Effector memory CD4-positive, alpha-beta T cell (primary cell): Measurements from ENCODE around the gene MMRN1.
A peak's percentile ranks its signal among the peaks of the same experiment; 100 is the strongest.

ENCODE experiments used
- DNase-seq, 3 donors: peaks; one replicate each; pipeline ENCODE4 v3.0.0-alpha.2; 2020
- H3K27ac ChIP-seq: 2 replicates; pipeline ENCODE4 v1.7.0; 2013; ENCODE audit warnings: mild to moderate bottlenecking, low read length, moderate library complexity; ENCODE audit not compliant: insufficient read depth, poor library complexity, severe bottlenecking
- H3K27me3 ChIP-seq: replicated peaks from 2 replicates; pipeline ENCODE4 v1.7.0; 2013; ENCODE audit warnings: mild to moderate bottlenecking, low read length; ENCODE audit not compliant: insufficient read depth, control insufficient read depth, poor library complexity, severe bottlenecking
- H3K36me3 ChIP-seq: 2 replicates; pipeline ENCODE4 v1.7.0; 2013; ENCODE audit warnings: mild to moderate bottlenecking, low read length, moderate library complexity; ENCODE audit not compliant: control insufficient read depth, insufficient read depth
- H3K4me1 ChIP-seq: 2 replicates; pipeline ENCODE4 v1.7.0; 2013; ENCODE audit warnings: low read length, mild to moderate bottlenecking; ENCODE audit not compliant: control insufficient read depth, insufficient read depth, poor library complexity, severe bottlenecking
- H3K4me3 ChIP-seq: 2 replicates; pipeline ENCODE4 v1.7.0; 2013; ENCODE audit warnings: low read length, low read depth, mild to moderate bottlenecking; ENCODE audit not compliant: insufficient read depth, poor library complexity, severe bottlenecking
- H3K9me3 ChIP-seq: 2 replicates; pipeline ENCODE4 v1.7.0; 2013; ENCODE audit warnings: mild to moderate bottlenecking, low read length, moderate library complexity; ENCODE audit not compliant: control insufficient read depth

MMRN1 gene

DNA sequence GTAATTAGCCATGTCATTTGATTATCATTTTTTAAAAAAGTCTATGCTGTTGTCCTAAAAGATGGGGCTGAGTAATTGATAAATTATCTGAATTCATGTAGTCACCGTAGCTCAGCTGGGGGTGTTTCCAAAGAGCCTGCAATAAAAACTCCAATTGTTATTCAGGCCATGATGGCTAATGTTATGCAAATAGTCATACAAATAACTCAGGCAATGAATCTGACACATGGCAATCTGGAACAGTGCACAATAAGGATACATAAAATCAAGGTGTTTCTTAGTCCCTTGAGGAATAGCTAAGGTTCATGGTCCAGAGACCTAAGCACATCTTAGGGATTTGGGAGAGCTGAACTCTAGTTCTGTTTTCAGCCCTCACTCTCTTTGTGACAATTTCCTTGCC, 15.2 kb downstream of the MMRN1 start:
- Histone ChIP-seq H3K9me3 (no peaks in the 10 kb centered on the region), H3K27me3 (no peaks in the 10 kb centered on the region), H3K4me3 (no peak overlapping the region), H3K36me3 (no peaks in the 10 kb centered on the region), H3K27ac (no peak overlapping the region), H3K4me1 (no peaks in the 10 kb centered on the region)
- DNase-seq, result no peak

DNA sequence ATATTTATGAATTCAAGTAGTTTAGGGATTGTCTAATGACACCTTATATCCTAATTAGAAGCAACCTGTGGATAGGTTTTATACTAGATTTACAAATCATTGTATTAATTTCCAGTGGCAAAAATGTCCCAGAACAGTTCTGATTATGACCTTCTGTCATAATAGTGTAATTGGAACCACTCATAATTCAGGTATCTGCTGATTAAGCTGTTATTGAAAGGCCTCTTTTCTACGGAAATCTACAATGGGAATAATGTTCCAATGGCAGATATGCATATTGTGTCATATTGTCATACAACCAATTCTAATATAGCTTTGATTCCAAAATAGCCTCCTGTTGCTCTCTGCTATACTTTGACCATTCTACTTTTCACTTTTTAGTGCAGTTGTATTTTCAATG, 19.0 kb downstream of the MMRN1 start:
- DNase-seq, result no peak
- H3K4me3 ChIP-seq, result no peak overlapping the region
- no peaks in the 10 kb centered on the region for H3K36me3 ChIP-seq
- H3K9me3 ChIP-seq, result no peaks in the 10 kb centered on the region
- H3K27me3 ChIP-seq, result no peaks in the 10 kb centered on the region
- H3K27ac ChIP-seq, result no peak overlapping the region
- no peaks in the 10 kb centered on the region for H3K4me1 ChIP-seq

DNA sequence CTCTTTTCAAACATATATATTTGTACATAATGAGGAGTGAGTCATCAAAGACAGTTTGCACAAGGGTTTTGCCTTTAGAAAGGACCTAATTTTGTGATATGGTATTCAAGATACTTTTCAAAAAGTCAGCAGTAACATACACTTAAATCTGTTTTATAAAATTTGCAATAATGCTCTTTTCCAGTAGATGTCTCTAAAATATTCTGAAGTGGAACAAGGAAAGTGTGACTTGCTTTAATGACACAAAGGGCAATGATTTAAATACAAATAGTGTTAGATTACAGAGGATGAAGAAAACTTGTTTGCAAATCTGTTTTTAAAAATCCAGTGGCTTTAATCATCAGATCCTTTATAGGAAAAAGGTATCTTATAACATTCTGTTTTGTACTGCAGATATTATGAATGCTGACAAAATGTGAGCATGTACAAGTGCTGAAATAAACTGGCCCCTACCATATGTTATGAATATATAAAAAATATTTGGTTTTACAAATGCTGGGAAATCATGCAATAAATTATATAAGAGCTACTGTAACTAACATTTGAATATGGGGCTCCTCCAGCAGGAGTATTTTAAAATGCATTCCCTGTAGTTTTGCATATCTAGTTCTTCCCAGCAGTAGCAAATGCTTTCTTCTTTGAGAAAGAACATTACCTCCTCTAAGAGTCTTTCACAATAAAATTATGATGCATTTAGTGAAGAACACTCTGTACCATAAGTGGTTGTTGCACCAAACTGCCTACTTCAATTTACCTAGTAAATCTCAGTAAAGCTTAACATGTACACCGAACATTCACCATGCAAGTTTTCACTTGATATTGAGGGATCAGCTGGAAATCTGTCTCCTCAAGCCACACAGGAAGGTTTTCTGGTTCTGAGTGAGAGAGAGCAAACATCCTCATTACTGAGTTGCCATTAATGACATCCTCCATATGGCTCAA, 20.2 kb downstream of the MMRN1 start:
- Histone ChIP-seq H3K4me3 (no peak overlapping the region), H3K36me3 (no peaks in the 10 kb centered on the region), H3K4me1 (no peaks in the 10 kb centered on the region), H3K27ac (no peak overlapping the region), H3K9me3 (no peaks in the 10 kb centered on the region), H3K27me3 (no peaks in the 10 kb centered on the region)
- DNase-seq, result no peak

DNA sequence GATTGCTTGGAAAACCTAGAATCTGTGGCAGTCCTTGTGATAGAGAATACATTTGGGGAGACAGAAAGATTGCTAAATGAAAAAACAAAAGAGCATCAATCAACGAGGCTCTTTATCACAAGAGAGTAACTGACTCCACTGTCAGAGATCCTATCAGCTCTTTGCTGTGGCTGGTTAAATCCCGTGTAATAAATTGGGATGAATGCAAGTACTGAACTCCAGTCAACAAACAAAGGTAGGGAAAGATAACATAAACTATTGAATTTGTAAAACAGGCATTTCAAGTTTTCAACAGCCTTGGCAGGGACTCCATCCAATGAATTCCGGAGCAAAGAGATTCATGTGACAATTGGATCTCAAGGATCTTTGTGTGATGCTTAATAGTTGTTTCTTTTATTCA, 21.3 kb downstream of the MMRN1 start:
- no peaks in the 10 kb centered on the region for H3K9me3 ChIP-seq
- no peaks in the 10 kb centered on the region for H3K36me3 ChIP-seq
- no peak overlapping the region for H3K27ac ChIP-seq
- no peaks in the 10 kb centered on the region for H3K4me1 ChIP-seq
- no peaks in the 10 kb centered on the region for H3K27me3 ChIP-seq
- DNase-seq, result no peak
- no peak overlapping the region for H3K4me3 ChIP-seq

DNA sequence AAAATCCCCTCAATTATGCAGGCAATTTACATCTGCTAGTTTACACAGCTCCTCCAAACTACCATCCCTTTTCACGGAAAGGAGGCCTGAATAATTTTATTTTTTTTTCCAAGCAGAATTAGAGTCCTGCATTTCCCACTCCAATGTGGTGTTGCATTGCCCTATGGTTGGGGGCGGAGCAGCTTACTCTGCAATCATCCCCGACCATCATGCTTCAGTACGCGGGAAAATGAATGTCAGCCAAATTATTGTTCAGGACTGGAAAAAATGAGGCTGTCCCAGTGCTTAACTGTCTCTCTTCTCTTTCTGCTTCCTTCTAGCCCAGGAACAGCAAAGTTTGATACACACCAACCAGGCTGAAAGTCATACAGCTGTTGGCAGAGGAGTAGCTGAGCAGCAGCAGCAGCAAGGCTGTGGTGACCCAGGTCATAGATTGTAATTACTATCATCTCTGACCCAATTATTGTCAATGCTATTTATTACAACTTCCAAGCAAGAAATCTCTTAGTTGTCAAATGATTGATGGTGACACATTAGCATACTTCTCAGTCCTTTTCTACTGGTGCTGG, 28.3 kb downstream of the MMRN1 start:
- no peak overlapping the region for H3K4me3 ChIP-seq
- no peak for DNase-seq
- H3K27me3 ChIP-seq, result no peaks in the 10 kb centered on the region
- H3K4me1 ChIP-seq, result no peaks in the 10 kb centered on the region
- H3K9me3 ChIP-seq, result no peaks in the 10 kb centered on the region
- no peaks in the 10 kb centered on the region for H3K36me3 ChIP-seq
- H3K27ac ChIP-seq, result no peak overlapping the region

DNA sequence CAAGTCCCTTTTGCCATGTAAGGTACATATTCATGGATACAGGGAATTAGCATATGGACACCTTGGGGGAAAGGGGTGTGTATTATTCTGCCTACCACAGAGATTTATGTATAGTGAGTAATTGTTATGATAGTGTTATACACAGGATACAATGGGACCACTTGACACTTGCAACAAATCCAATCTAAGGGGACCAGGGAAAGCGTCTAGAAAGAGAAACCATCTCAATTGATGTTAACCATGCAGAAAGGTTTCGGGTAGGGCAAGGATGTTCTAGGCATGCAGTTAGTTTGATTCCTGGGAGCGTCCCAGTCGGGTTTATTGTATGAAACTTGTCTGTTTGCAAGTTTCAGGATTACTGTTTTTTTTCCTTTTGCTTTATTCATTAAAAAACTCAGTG, 34.2 kb downstream of the MMRN1 start:
- no peak for DNase-seq
- no peak overlapping the region for H3K27ac ChIP-seq
- H3K36me3 ChIP-seq, result no peaks in the 10 kb centered on the region
- no peaks in the 10 kb centered on the region for H3K9me3 ChIP-seq
- H3K4me3 ChIP-seq, result no peak overlapping the region
- H3K4me1 ChIP-seq, result no peaks in the 10 kb centered on the region
- no peaks in the 10 kb centered on the region for H3K27me3 ChIP-seq

DNA sequence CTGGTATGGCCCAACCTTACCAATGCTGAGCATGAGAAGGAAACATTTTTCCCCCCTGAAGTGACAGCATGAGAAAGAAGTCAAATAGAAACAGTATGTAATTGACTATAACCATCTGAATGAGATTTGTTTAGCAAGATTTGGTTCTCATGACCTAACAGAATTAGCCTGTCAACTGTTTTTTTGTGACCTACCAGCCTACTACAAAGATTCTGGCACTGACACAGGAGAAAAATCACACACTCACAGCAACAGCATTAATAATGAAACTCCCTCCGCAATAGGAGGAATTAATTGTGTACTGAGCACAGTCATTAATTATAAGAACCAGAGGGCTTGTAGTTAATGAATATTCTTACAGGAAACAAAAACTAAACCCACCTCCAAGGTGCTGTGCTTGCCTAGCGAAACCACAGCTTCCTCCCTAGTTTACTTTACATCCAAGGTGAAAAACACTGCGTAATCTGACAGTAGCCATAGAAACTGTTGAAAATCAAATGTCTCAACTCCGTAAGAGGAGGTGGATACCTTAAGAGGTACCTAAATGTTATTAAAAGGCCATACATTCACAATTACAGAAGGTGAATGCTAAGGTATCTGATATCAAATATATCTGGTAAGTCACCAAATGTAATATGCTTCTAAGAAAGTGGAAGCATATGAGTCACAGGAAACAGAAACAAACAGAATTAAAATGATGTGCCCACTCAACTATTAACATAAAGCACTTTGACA, 34.9 kb downstream of the MMRN1 start:
- Histone ChIP-seq H3K36me3 (no peaks in the 10 kb centered on the region), H3K9me3 (no peaks in the 10 kb centered on the region), H3K27me3 (no peaks in the 10 kb centered on the region), H3K4me1 (no peaks in the 10 kb centered on the region), H3K27ac (peak overlapping the region; percentile 33), H3K4me3 (peak overlapping the region; percentile 33)
- peak in 2 of 3 donors; percentile 2 to 13 for DNase-seq

DNA sequence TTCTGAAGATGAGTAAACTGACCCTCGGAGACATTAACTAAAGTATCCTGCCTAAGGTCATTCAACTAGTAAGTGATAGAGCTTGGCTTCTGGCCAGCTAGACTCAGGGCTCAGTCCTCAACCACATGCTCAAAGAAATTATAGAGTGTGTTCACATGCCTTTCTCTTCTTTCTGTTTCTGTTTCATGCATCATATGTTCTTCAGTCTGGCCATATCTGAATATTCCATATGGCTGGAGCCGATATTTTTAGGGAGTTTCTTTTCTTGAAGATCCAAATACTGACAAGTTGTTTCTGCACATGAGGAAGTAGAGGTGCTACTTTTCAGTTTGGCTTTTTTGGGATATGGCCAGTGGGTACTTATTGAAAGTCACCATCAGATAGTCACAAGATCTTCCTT, 44.9 kb downstream of the MMRN1 start:
- Histone ChIP-seq H3K4me1 (no peaks in the 10 kb centered on the region), H3K36me3 (no peaks in the 10 kb centered on the region), H3K4me3 (no peak overlapping the region), H3K9me3 (no peaks in the 10 kb centered on the region), H3K27me3 (no peaks in the 10 kb centered on the region), H3K27ac (no peak overlapping the region)
- no peak for DNase-seq

DNA sequence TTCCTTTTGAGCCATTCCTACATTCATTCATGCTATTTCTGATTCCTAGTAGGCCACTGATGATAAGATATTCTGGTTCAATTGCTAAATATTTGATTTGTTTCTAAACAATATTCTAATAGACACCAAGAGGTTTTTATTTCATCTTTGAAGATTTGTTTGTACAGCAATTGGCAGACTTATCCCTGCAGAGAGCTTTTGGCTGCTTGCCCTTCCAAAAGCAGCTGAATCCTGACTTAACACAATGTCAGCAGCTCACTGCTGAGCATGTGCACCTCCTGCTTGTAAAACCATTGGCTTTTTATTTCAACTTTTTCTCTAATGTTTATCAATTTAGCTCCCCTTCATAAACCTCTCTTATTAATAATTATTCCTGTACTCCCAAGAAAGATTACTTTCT, 45.3 kb downstream of the MMRN1 start:
- no peak overlapping the region for H3K4me3 ChIP-seq
- DNase-seq, result no peak
- H3K27me3 ChIP-seq, result no peaks in the 10 kb centered on the region

DNA sequence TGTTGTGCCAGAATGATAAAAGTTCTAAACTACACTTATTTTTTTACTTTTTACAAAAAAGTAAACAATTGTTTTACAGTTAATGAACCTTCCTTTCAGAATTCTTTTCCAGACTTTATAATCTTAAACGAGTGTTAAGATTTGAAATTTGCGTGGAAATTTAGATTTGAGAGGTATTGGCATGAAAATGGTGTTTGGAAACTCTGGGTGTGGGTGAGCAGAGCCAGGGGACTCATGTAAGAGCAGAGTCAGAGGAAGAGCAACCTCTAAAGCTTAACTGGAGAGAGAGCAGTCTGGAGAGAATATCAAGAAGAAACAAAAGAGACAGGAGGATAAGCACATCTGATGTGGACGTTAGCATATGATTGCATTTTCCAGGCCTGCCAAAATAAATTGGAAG, 48.2 kb downstream of the MMRN1 start:
- H3K4me1 ChIP-seq, result no peaks in the 10 kb centered on the region
- no peaks in the 10 kb centered on the region for H3K9me3 ChIP-seq
- no peak overlapping the region for H3K27ac ChIP-seq
- no peak overlapping the region for H3K4me3 ChIP-seq
- no peak for DNase-seq
- H3K27me3 ChIP-seq, result no peaks in the 10 kb centered on the region
- H3K36me3 ChIP-seq, result no peaks in the 10 kb centered on the region

More for the DNA sequence above, 45.3 kb downstream of the MMRN1 start:
- no peaks in the 10 kb centered on the region for H3K36me3 ChIP-seq
- no peak overlapping the region for H3K27ac ChIP-seq
- H3K9me3 ChIP-seq, result no peaks in the 10 kb centered on the region
- no peaks in the 10 kb centered on the region for H3K4me1 ChIP-seq
